NCI-H774 (cell line): ENCODE measurements around the gene CCDC142.

Source experiments
- DNase-seq: peaks from one replicate; lab custom pipeline; 2025; lab: John Stamatoyannopoulos, UW

The CCDC142 gene

DNA sequence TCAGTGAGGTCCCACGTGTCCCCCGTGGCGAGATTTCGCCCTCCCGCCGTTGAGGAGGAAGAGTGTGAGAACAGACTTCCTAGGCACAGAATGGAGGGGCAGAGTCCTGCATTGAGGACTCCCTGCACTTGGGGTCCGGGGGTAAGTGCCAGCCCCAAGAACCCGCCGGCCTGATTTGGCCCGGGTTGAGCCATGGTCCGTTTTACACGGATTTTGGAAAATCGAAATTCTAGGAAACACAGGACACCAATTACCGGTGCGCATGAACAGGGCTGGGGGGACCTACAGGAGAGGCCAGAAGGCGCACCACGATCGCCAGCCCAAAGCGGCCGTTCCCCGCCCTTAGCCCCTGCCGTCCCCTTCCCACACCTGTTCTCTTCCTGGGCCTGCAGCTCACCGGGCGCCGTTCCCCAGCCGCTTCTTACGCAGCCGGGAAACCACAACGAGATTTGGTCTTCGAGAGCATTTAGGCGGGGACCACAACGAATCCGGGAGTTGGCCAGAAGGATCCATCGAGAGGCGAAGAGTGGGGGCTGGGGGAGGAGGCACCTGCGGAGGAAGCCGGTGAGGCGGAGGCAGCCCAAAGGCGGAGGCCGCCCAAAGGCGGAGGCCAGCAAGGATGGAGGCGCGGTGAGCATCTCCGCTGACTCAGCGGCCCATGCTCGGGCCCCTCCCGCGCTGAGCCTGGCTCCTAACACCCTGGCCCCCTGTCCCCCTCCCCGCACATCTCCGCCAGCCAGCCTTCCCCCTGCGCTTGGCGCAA, 31.0 kb upstream of the CCDC142 start:
- DNase-seq = no peak

DNA sequence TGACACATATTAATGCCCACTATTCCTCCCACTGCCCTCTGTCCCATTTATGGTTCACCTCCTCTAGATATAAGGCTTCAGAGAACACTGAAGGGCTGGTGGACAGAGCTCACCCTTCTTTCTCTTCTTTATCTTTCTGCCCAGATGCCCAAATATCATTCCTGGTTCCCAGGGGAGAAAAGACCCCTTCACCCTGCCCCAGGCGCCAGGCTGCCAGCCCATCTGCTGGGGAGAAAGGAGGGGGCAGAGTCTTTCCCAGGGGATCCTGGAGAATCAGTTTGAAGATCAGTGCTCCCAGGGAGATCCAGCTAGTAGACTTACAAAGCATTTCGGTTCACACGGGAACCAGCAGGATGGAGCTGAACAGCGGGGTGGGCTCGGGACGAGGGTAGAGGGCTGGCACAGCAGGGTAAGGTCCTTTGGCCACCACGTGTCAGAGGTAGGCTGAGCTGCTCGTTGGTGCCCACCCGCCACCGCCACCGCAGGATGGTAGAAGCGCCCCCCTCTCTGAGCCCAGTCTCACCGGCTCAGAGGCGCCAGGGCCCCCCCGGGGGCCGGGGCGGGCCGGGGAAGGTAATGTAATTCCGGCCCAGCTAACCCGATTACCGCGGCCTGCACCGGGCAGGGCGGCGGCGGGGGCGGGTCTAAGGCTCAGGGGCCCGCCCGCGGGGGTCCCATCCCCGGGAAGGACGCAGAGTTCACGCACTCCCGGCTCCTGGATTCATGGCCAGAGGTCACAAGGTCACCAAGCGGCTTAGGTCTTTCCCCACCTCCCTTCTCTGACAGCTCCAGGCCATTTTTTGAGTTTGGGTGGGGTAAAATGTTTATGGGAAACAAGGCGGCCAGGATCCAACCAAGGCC, 30.2 kb upstream of the CCDC142 start:
- no peak for DNase-seq

DNA sequence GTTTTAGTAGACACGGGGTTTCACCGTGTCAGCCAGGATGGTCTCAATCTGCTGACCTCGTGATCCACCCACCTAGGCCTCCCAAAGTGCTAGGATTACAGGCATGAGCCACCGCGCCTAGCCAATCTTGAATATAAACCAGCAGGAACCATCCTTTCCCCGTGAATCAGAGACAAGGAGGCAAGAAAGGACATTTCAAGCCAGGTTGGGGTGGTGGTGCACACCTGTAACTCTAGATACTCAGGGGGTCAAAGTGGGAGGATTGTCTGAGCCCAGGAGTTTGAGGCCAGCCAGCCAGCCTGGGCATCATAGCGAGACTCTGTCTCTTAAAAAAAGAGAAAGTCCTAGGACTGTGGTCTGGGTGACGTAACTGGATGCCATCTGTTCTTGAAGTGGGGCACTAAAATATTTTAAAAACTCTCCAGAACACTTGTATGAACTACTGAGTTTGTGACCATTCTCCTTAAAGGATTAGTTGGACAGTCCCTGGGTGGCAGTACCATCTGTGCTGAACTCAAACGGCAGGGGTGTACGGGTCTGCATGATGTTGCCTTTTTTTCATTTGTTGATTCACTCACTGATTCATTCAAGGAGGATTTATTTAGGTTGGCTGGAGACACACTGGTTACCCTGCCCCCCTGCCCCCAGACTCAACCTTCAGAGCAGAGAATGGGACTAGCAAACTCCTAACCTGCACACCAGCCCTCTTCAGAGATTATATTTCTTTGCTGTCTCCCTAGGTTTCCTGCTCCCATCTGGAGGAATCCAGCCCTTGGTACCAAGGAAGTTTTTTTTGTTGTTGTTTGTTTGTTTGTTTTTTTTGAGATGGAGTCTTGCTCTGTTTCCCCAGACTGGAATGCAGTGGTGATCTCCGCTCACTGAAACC, 28.5 kb upstream of the CCDC142 start:
- no peak for DNase-seq

DNA sequence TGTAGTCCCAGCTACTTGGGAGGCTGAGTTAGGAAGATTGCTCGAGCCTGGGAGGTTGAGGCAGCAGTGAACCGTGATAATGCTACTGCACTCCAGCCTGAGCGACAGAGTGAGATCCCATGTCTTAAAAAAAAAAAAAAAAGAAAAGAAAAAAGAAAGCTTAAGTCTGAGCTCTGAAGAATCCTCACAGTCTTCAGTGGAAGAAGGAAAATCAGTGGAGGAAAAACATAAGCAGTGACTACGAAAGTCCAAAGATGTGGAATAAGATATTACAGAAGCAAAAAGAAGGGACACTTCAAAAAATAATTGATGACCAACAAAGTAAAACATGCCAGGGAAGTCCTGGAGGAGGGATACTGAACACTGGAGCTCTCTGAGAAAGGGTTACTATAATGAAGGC, 27.5 kb upstream of the CCDC142 start:
- no peak for DNase-seq

DNA sequence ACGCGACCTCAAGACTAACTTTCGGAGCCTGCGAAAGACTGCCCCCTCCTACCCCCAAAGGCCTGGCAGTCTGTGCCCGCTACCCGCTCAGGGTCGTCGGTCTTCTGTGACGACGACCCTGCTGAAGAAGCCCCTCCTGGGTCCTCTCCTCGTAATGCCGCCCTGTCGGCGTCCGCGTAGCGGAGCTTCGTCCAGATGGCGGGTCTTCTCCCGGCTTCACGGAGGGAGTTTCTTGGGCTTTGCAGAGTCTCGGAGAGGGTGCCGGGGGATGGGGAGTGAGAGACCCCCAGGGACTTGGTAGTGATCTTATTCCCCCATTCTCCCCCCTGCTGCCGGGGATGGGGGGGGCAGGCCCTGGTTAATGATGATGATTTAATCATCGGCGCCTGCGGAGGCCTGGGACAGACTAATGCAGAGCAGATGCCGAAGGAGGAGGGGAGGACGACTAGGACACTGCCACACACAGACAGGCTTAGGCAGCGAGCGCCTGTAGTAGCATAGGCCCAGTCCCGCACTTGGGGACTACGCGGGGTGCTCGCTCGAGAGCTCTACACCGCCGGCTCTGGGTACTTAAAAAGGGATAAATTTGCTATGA, 25.2 kb upstream of the CCDC142 start:
- DNase-seq = peak; percentile 28

DNA sequence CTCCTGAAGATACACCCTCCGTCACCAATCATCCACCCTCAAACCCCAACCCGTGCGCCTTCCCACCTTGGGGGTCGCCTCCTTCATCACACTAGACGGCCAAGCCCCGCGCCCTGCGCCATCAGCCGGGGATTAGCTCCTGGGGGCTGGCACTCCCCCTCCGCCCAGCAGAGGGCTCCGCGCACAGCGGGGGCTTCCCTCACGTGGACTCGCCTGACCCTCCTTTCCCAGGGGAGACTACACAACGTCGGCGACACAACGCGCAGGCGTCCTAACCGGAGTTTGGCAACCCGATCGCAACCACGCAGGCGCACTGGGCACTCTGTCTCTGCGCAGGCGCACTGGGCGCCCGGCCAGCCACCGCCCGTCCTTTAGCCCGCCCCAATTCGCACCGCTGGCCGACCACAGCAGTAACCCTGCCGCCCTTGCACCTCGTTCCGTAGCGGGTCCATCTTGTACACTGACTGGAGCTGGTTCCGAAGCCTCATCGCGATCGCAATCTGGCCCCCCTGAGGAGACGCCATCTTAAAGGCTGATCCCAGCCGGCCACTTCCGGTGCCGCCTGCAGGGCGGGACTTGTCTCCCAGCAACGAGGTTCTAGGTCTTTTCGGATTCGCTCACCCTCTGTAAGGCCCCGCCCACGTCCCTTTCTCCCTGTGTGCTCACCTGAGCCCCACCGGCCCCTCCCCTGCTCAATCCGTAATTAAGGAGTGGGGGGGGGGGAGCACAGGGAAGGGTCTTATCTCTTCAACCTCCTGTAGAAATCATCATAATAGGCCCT, 24.5 kb upstream of the CCDC142 start, which contains the start of gene PCGF1:
PCGF1 (minus strand) TSS at position 551 of the 781 bp plus-strand sequence; CDS start at position 524, 27 bp downstream.
- DNase-seq = peak; percentile 94

DNA sequence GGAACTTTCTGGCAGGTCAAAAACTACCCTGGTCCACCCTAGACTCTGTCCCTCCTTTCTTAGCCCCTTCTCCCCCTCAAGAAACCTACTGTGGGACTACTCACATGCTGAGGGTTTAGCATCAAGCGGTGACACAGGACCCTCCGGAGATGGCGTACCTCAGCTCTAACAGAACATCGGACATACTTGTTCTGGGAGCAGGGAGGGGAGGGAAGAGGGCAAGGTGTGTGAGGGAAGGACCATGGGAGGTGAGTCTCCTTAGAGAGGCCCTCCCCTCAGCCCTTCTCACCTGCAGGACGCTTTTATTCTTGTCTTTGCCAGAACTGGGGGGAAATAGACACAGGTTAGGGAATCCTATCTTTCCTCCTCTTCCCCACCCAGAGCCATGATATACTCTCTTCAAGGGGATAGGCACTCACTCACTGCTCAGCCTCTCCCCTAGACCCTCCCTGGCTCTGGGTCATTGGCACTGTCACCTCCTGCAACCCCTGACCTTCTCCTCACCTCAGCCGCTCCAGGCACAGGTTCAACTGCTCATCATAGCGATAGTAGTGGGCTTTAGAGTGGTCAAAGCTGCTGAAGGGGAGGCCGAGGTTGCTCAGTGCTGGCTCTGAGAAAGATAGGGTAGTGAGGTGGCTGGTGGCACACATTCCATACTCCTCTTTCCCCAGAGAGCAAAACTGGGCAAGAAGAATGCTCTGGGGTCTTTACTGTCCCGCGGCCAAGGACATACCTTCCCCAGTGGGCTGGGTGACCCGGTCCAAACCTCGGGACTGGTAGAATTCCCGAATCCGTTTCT, 22.8 kb upstream of the CCDC142 start:
- DNase-seq = no peak

DNA sequence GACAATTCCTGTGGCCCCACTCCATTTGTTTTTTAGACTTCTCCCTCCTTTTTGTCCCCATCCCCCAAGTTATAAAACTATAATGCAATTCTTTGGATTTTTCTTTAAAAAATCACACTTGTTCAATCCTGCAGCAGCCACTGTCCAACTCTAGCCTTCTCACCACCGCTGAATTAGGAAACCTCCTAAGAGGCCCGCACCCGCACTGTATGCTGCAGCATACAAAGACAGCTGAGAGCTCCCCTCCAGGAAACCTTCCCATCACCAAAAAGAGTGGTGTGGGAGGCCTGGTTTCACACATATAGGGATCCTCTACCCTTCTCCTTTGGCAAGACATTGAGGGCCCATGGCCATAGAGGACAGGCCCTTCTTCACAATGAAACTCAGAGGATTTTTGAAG, 21.8 kb upstream of the CCDC142 start:
- DNase-seq = no peak

DNA sequence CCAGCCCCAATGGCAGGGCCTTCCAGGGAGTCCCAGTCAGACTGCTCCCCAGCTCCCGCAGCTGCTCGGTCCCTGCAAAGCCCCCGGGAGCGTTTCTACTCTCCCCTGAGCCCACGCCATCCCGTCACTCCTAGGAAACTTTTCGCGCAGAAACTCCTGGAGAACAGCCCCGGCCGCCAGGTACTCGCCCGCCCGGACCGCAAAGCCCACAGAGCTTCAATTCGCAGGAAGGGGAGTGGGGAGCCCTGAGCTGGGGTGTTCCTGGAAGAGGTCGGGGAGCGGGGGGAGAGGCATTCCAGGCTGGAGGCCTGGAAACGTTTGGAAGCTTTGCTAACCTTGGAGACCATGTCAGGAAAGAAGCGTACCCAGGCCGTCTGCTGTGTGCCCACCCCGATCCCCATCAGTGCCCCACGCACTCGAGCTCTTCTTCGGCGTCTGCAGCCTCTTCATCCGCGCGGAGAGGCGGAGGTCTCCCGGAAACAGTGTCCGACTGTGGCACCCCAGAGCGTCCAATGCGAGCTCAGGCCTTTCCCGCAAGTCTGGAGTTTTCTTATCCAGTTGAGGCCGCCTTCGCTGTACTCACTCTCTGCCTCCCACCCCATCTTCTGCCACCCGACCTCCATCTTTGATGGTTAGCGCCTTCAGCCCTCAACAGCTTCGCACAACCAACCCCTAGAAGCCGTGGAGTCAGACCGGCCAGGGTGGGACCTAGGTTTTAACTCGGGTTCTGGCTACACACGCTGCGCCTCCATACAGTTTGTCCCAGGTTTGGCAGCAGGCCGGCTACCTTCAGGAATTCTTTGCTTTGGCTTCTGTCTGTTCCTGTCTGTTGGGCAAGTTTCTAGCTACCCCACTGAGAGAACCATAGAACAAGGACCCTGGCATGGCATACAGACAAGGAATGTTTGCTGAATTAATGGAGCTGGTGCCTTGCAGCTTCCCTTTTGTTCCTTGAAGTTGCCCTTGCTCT, 21.0 kb upstream of the CCDC142 start:
- DNase-seq = no peak

DNA sequence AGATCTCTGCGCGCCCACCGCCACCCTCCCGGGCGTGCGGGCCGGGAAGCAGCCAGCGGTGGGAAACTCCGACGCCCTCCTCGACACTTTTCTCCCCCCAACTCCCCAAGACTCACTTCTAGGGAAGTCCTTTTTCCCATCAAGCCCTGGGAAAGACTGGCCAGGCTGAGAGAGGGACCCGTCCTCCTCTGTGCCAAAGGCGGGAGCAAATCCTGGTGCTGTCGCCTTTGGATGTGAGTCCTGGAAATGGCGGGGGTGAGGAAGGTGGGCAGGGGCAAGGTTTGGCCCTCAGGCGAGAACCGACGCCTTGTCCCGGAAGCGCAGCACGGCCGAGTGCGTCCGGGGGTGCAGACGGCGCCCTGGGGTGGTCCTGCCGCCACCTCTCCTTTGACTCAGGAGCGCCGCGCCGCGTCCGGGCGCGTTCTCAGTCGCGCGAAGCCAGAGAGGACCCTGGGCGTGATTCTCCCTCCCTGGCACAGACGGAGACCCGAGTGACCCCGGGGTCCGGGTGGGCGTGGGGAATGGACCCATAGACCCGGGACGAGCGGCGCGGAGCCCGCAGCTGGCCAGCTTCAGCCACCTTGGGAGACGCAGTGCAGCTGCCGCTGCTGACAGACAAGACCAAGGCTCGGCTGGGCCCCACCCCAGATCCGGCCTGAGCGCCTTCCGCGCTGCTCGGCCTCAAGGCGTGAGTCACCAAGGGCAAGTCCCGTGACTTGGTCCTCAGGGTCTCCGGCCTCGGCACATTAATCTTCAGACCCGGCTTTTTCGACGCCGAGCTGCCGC, 20.1 kb upstream of the CCDC142 start:
- no peak for DNase-seq

DNA sequence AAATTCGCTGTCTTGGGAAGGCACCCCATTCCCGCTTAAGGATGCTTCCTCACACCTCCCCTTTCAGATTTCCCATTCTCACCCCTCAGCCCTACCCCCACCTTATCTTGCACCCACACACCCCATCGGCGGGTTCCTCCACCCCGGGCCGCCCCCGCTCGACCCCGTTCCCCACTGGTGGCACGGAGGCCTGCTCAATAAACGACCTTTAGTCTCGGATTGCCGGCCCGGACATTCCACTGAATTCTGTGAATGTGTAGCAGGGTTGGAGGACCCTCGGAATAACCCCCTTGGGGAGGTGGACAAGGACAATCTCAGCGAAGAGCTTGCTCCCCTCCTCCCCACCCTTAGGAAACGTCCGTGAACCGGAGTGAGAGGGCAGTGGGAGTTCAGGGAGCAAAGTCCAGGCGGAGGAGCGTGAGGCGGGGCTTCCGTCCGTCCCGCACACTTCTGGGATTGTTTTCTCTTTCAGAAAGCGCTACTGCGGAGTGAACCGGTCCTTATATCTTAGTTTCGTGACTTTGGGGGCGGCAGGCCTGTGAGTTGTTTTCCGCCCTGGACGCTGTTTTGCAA, 19.4 kb upstream of the CCDC142 start:
- DNase-seq = no peak

DNA sequence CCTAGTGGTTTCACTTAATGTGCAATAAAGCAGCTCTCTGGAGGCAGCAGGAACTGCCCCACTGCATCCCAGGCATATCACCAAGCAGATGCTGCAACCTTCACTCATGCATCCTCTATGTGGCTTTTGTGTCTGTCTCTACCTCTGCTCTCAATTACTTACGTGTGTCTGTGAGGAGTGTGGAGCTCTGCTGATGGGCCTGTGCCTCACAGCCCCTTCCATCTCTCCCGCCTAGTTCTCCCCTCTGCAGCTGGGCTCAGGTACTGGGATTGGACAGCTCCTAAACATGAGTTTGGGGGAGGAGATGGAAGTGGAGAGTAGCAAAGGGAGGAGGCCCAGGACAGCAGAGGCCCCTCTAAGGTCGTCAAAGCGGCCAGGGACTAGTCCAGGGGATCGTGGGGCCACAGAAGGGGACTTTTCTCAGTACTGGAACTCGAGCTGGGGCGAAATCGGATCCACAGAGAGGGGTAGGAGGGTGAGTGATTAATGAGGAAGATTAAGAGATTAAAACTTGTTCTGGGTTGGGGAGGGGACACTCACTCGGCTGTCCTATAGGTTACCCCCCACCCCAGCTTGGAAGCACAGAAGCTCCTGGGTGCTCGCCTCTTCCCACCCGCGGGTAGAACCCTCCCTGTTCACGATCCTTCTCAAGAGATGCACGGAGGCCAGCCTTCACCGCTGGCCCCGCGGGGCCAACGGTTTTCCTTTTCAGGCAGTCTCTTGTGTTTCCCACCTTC, 18.7 kb upstream of the CCDC142 start:
- DNase-seq = no peak

DNA sequence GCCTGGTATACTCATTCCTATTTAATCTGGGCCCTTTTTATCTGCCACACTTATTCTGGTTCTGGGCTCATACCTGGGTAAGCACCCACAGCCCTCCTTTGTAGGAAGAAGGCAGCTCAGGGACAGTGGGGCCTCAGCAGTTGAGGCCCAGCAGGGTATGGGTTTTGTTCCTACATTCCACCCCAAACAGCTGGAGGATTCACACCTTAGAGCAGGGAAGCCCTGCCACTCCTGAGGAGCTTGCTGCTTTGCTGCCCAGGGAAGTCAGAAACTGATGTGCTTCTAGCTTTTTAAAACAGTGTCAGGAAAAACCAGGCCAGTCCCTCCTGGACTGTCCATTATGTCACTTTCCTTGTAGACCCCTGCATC, 17.8 kb upstream of the CCDC142 start:
- DNase-seq = no peak

DNA sequence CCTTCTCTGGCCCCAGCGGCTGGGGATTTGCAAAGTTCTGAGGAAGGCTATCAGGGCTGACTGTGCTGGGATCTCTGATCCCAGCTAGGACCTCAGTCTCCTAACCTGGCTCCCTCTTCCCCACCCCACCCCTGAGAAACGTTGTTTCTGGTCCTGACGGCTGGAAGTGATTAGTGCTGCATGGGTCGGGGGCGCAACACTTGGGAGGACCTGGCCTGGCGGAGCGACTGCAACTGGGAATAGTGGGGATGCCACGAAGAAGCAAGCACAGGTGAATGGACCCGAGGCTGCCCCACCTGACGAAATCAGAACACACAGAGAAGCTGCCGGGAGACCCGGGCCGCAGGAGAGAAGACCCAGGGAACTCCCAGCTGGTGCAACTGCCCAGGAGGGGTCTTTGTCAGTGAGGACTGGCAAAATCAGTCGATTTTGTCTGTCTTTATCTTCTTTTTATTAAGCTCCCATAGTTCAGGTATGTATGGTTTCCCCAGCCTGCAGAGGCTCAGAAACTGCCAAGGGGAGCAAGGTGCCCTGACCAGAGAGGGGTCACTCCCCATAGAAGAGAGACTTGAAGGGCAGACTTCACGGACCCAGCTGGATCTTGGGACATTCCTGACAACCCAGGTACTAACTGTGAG, 17.3 kb upstream of the CCDC142 start:
- DNase-seq = no peak

DNA sequence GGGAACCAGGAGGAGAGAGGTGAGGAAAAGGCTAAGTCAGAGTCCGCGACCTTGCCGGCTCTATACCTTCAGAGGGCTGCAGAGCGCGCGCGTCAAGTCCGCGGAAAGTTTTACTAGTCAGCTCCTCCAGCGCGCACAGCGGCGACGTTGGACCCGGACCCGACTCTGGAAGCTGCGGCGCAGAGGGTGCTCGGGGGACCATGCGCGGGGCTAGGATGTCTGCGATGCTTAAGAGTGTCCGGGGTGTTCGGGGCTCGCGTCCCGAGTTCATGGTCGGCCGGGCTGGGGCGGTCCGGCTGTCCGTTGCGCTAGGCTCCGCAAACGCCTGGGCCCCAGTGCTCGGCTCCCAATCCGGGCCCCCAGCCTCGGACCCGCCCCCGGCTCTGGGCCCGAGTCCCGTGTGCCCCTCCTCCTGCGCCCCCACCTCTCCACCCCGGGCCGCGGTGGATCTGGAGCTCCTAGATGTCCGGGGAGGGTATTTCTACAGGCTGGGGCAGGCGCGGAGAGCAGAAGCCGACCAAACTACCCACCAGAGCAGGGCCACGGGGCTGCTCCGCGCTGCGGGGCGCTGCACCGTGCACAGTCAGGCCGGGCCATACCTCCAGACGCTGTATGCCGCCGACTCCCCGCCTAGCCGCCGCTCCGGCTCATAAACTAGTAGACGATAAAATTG, 16.6 kb upstream of the CCDC142 start, which contains the start of gene LBX2:
LBX2 (minus strand) TSS at position 337 of the 673 bp plus-strand sequence; CDS start at position 271, 66 bp downstream.
- no peak for DNase-seq
